PC-3 (cell line): Measurements from ENCODE around the gene ZNF20.

Source experiments
- EZH2 ChIP-seq: fragments of 300-600 bp; sonication (generic); IDR thresholded peaks from one replicate; pipeline ENCODE4 v1.6.1; 2017; ENCODE audit warnings: antibody characterized with exemption, mild to moderate bottlenecking, low read length; ENCODE audit not compliant: unreplicated experiment
- TF ChIP-seq, protein P1 (sequence below): fragments of 300-600 bp; sonication (generic); conservative IDR thresholded peaks from 2 replicates; pipeline ENCODE4 v1.5.1; 2017; ENCODE audit warnings: antibody characterized with exemption, low read depth, mild to moderate bottlenecking, low read length

DNA sequence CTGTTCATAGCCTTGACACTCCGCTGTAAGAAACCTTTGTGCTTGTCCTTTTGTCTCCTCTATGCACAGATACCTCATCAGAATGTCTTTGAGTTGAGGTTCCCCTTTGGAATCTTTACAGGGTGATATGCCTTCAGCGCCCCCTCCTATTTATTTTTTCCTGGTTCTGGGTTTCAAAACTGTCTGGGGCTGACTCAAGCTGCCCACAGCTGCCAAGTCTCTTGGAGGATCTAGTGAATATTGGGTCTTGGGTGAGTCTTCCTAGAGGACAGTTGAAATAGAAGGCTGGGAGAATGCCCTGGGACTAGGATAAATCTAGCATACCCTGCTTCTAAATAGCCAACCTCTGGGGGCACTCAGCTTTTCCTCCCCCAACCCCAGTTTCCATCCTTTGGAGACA is 23.7 kb upstream of the ZNF20 start:
- TF ChIP-seq, protein P1, sequence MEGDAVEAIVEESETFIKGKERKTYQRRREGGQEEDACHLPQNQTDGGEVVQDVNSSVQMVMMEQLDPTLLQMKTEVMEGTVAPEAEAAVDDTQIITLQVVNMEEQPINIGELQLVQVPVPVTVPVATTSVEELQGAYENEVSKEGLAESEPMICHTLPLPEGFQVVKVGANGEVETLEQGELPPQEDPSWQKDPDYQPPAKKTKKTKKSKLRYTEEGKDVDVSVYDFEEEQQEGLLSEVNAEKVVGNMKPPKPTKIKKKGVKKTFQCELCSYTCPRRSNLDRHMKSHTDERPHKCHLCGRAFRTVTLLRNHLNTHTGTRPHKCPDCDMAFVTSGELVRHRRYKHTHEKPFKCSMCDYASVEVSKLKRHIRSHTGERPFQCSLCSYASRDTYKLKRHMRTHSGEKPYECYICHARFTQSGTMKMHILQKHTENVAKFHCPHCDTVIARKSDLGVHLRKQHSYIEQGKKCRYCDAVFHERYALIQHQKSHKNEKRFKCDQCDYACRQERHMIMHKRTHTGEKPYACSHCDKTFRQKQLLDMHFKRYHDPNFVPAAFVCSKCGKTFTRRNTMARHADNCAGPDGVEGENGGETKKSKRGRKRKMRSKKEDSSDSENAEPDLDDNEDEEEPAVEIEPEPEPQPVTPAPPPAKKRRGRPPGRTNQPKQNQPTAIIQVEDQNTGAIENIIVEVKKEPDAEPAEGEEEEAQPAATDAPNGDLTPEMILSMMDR: no peak
- TF ChIP-seq EZH2: no peak
